Activated naive CD4-positive, alpha-beta T cell treated with Interleukin-2 at 50 U/mL for 16 hours (primary cell): ENCODE measurements around the gene CSE1L.
"Not testable (repeated sequence)": the region's sequence is repeated elsewhere in the genome, so short reads cannot be mapped to it uniquely, and the experiment has no call there.

Experiments
- DNase-seq: peaks from one replicate; pipeline ENCODE4 v3.0.0-alpha.2; 2020

Gene CSE1L

GRCh38 chr20:49074521-49074920 is 28.4 kb downstream of the CSE1L start:
- no peak for DNase-seq

DNA sequence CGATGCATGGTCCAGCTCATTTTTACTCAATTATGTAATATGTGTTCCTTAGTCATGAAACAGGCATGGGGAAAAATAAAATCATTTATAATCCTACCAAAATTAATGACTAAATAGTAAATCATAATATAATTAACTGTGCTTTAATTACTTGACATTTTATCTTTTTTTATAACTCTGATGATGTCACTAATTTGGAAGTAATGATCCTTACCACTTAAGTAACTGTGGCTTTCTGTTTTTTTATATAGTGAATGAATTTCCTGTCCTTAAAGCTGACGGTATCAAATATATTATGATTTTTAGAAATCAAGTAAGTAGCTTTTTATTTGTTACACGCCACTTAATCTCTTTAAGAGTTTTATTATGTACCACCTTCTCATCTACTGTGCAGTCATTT is 32.2 kb downstream of the CSE1L start:
- no peak for DNase-seq

GRCh38 chr20:49082295-49082694 is 36.2 kb downstream of the CSE1L start:
- not testable (repeated sequence) for DNase-seq

GRCh38 chr20:49091104-49091503 is 45.0 kb downstream of the CSE1L start:
- no peak for DNase-seq

DNA sequence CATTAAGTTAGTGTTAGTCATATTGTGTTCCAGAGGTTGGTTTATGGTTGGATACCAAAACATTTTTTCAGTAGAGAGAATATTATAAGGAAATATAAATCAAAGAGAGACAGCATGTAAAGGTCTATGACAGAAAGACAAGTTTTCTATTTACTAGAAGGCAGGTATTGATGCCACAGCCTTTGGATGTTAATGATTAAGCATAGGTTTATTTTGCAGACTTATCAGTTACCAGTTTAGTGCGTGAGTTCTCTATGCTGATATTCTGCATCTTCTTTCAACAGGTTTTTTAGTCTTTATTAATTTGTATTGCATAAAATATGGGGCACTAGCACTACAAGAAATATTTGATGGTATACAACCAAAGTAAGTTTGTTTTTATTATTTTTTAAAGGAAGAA is 45.6 kb downstream of the CSE1L start:
- no peak for DNase-seq

DNA sequence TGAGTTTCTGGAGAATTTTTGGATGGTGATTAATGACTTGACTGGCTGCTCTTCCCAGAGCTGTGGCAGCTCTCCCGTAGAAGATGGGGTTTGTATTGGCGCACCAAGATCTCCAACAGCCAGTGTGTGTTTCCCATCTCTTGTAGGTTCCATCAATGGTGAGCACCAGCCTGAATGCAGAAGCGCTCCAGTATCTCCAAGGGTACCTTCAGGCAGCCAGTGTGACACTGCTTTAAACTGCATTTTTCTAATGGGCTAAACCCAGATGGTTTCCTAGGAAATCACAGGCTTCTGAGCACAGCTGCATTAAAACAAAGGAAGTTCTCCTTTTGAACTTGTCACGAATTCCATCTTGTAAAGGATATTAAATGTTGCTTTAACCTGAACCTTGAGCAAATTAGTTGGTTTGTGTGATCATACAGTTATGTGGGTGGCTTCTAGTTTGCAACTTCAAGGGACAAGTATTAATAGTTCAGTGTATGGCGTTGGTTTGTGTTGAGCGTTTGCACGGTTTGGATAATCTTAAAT is 50.2 kb downstream of the CSE1L start:
- DNase-seq, result no peak

- no peak for DNase-seq
Observed at GRCh38 chr20:49097159-49097558, 51.0 kb downstream of the CSE1L start.

DNA sequence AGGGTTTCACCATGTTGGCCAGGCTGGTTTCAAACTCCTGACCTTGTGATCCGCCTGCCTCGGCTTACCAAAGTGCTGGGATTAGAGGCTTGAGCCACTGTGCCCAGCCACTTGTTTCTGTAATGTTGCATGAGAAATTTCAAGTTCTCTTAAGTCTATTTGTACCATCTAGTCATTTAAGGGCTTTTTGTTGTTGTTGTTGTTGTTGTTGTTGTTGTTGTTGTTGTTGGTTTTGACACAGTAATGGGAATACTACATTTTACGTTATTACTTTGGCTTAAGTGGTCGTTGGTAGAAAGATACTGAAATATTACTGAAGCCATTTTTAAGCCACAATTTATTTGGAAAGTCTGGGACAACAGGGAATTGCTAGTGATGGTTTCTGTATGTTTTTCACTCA is 52.0 kb downstream of the CSE1L start:
- no peak for DNase-seq

DNA sequence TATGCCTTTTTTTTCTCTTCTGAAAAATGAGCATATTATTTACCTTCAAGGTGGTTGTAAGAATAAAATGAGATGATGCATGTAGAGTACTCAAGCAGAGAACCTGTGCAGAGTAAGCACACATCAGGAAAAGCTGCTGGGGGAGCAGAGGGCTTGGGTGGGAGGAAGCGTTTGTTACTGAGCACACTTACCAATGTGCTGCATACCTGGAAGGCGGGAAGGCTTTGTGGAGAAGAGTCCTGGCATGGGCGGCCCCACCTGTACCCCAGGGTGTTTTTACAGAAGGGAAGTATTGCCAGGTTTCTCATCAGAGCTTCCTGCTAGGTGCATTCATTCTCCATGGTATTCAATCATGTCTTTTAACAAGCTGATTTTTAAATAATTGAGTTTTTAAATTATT is 52.9 kb downstream of the CSE1L start:
- no peak for DNase-seq

DNA sequence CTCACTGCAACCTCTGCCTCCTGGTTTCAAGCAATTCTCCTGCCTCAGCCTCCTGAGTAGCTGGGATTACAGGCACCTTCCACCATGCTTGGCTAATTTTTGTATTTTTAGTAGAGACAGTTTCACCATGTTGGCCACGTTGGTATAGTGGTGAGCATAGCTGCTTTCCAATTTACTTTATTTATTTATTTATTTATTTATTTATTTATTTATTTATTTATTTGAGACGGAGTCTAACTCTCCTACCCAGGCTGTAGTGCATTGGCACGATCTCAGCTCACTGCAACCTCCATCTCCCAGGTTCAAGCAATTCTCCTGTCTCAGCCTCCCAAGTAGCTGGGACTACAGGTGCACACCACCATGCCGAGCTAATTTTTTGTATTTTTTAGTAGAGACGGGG is 54.2 kb downstream of the CSE1L start:
- not testable (repeated sequence) for DNase-seq

DNA sequence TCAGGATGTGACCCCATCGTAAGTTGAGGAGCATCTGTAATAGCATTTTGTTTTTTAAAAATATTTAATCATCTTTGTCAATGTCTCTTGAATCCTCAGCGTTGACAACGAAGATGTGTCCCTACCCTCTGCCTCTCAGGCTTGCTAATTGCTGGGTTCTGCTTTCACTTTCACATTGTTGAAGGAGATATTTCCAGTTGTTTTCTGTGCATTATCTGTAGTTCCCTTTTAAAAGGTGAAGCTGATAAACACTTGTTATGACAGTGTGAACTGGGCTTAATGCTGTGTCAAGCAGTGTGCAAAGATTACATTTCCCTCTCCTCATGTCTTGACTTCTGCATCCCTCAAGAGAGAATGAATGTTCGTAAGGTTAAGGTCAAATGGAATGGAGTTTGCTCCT is 54.9 kb downstream of the CSE1L start:
- DNase-seq, result no peak

GRCh38 chr20:49103019-49103418 is 56.9 kb downstream of the CSE1L start:
- DNase-seq, result no peak

DNA sequence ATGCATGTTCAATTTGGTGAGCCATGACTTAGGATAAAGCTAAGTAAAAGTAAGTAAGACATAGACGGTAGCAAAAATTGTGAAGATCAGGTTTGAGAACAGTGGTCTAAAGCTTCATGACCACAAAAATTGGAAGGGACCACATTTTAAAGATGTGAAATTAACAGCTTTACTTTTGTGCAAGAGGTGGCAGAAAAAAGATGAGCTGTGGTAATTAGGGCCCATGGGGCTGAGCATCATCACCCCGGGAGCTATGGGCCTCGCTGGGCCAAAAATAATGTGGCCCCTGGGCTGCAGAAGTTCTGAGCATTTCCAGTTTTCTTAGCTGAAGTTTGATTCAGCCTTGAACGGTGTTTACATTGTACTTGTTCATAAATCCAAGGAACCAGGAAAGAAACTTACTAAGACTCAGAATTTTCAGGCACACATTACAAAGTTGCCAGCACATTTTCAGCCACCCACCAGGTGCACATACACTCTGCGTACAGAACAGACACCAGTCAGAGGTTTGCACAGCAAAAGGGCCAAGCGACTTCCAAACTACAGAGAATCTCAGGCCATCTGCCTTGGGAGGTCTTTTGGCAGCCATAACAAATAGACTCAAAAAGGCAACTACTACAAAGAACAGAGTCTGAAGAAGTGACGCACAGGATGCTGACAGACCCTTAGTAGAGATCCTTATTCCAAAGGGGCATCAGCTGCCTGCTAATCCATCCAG is 57.7 kb downstream of the CSE1L start:
- no peak for DNase-seq

DNA sequence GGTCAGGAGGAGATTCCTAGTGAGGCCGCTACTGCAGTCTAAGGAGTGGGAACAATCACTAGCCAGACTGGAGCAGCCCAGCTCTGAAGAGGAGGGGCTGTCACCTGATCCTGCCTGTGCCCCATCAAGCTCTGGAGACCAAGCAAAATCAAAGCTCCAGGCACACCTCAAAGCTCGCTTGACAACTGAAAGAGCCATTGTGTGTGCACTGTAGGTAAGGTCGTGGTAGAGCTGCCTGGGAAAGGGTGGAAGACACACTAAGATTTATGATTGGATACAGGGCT is 58.2 kb downstream of the CSE1L start:
- no peak for DNase-seq

GRCh38 chr20:49104979-49105547 is 59.0 kb downstream of the CSE1L start:
- not testable (repeated sequence) for DNase-seq

DNA sequence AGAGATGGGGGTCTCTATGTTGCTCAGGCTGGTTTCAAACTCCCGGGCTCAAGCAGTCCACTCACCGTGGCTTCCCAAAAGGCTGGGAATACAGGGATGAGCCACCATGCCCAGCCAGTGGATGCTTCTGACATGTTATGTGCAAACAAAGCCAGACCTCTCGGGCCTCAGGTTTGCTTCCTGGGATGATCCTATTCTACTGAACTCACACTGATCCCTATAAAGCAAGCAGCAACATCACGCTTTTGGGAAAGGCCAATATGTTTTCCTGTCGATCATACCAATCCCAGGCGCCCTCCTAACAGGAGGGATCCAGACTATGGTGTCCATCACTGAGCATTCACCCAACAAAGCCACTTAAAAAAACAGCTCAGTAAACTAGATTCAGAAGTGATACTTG is 60.2 kb downstream of the CSE1L start:
- no peak for DNase-seq

DNA sequence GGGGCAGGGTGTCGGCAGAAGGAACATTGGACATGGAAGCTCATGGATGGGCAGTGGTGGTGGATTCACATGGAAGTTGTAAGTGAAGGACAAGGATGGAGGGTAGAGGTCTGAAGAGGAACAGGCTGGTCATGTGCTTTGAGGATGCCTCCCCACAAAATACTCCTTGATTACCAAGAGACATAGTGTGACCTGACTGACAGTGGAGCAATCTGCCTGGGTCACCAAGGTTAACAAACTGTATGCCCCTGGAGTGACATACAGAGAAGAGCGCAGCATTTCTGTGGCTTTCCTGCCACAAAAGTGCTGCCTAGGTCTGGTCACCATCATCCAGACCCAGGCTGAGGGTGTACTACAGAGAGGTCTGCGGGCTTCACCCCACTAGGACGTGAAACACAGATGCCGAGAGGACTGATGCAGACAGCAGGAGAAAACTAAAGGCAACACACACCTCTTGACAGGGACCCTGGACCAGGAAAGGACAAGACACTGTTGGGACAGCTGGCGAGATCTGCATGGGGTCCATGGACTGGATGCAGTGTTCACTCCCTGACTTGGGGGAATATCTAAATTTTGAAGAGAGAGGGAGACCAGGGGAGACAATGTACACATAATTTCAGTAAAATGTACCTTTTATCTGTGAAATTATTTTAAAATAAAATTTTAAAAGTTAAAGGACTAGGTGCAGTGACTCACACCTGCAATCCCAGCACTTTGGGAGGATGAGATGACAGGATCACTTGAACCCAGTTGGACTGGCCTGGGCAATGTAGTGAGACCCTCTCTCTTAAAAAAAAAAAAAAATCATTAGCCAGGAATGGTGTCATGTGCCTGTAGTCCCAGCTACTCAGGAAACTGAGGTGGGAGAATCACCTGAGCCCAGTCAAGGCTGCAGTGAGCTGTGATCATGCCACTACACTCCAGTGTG is 64.9 kb downstream of the CSE1L start:
- no peak for DNase-seq

- no peak for DNase-seq
Observed at GRCh38 chr20:49112596-49113274, 66.6 kb downstream of the CSE1L start.

DNA sequence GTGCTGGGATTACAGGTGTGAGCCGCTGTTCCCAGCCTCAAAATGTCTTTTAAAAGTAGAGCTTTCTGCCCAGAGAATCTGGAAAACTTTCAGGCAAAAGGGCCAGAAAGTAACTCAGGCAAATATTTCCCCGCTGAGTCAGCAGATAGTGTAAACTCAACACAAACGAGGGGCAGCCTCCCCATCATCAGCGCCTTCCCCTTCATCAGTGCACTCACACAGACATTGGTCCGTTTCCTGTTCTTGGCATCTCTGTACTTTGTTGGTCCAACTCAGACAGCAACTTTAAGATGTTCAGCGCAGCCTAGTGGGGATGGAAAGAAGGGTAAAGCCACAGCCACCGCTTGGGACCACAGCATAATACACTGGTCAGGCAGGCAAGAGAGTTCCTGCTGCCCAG is 69.5 kb downstream of the CSE1L start:
- no peak for DNase-seq

DNA sequence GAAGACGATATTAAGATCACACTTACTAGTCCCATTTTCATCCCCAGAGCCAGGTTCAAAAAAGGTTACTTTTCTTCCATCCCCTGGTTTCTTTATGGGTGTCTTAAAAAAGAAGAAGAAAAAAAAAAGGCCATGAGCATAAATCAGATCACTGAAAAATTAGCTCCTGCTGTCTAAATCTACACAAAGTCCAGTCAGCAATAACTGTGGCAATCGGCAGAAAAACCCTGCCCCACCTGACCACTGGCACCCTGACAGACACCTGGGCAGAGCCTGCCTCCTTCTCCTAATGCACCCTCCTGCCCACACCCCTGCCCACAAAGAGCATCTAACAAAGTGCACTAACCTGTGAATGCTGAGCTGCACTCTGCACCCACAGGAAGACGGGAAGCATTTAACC is 72.2 kb downstream of the CSE1L start:
- no peak for DNase-seq

DNA sequence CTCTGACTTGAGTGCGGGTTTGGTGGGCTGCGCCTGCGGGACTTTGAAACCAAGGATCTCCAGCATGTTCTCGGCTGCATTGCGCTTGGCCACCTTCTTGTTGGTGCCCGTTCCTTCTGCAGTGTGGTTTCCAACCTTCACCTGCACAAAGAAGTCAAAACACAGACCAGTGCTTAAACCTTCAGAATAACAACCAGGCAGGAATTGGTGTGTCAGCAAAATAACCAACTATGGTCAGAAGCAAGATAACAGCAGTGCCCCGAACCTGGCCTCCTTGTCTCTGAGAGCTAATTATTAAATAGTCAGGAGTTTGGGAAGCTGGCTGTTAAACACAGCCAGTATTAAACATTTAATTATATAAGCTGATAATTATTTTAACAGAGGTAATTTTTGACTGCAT is 73.9 kb downstream of the CSE1L start:
- DNase-seq, result no peak

- DNase-seq, result no peak
Observed at GRCh38 chr20:49122920-49123319, 76.8 kb downstream of the CSE1L start.

DNA sequence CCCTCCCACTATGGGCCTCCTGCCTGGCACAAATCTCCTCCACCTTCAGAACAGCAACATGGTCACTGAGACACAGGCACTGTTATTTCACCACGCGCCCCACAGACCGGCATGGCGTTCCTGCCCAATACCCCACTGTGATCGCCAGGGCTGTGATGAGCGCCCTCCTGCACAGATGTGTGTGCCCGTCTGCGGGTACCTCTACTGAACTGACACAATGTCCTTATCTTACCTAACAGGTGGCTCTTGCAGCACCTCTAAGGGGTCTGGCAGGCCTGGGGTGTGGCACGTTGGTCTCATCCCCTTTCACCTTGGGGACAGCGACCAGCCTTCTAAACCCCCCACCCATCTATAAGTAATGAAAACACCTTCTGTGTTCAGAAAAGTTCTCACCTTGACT is 77.9 kb downstream of the CSE1L start:
- no peak for DNase-seq
